ENCODE data around the gene RAB27A. TPM values are rescaled to one million over a fixed set of nuclear protein-coding genes. Genes with fewer than 3 reads are reported as not detected.

RAB27A gene
- total RNA-seq, 2 donors from 2014 or later: 46.0 to 69.6 TPM

GRCh38 chr15:55164284-55164683, 125.3 kb downstream of the RAB27A start:
- Histone ChIP-seq H3K4me1 (no peaks in the 10 kb centered on the region), H3K27ac (no peak overlapping the region), H3K4me3 (no peak overlapping the region), H3K36me3 (no peaks in the 10 kb centered on the region), H3K9ac (ENCODE audit: low read depth in 2 of 2, low read length in 2 of 2) (no peak overlapping the region), H3K9me3 (no peaks in the 10 kb centered on the region), H3K27me3 (no peaks in the 10 kb centered on the region)
- DNase-seq: no peak
- intact Hi-C loops (cut with DNase I): no loop called here
- TF ChIP-seq, protein P1, sequence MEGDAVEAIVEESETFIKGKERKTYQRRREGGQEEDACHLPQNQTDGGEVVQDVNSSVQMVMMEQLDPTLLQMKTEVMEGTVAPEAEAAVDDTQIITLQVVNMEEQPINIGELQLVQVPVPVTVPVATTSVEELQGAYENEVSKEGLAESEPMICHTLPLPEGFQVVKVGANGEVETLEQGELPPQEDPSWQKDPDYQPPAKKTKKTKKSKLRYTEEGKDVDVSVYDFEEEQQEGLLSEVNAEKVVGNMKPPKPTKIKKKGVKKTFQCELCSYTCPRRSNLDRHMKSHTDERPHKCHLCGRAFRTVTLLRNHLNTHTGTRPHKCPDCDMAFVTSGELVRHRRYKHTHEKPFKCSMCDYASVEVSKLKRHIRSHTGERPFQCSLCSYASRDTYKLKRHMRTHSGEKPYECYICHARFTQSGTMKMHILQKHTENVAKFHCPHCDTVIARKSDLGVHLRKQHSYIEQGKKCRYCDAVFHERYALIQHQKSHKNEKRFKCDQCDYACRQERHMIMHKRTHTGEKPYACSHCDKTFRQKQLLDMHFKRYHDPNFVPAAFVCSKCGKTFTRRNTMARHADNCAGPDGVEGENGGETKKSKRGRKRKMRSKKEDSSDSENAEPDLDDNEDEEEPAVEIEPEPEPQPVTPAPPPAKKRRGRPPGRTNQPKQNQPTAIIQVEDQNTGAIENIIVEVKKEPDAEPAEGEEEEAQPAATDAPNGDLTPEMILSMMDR (IDR thresholded peaks at IDR 0.05): no peak

Other genes starting within 250 kb of the RAB27A start
- gene RSL24D1, start 92.9 kb downstream of the RAB27A start, total RNA-seq: 10 to 100 TPM; 42.3 to 52.4 TPM
- gene PIGBOS1, start 29.3 kb upstream of the RAB27A start, total RNA-seq: 10 to 100 TPM; 11.8 to 13.0 TPM
- gene PIGB, start 29.4 kb upstream of the RAB27A start, total RNA-seq: 10 to 100 TPM; 15.0 to 15.8 TPM
- gene CCPG1, start 118.5 kb upstream of the RAB27A start, total RNA-seq: 10 to 100 TPM; 57.9 to 71.7 TPM
- 10 to 100 TPM in 1 of 2 donors, 1 to 10 TPM in 1; 5.8 to 11.4 TPM for gene PIERCE2, start 118.7 kb upstream of the RAB27A start, total RNA-seq
- under 1 TPM; 0.24 to 0.42 TPM for gene DNAAF4, start 218.4 kb upstream of the RAB27A start, total RNA-seq